Measurements from ENCODE around the gene CMKLR1.

CMKLR1 gene

GRCh38 chr12:108360487-108360886, 21.4 kb upstream of the CMKLR1 start:
- no peak for DNase-seq

GRCh38 chr12:108360057-108360456, 20.9 kb upstream of the CMKLR1 start:
- DNase-seq: no peak

- no peak for DNase-seq
These were observed 19.5 kb upstream of the CMKLR1 start for GRCh38 chr12:108358580-108358965.

GRCh38 chr12:108357834-108358579, 18.9 kb upstream of the CMKLR1 start:
- no peak for DNase-seq

GRCh38 chr12:108356835-108357806, 18.0 kb upstream of the CMKLR1 start:
- no peak for DNase-seq

- DNase-seq: no peak
These were observed 16.0 kb upstream of the CMKLR1 start for GRCh38 chr12:108355069-108355468.

- DNase-seq: no peak
These were observed 13.5 kb upstream of the CMKLR1 start for GRCh38 chr12:108352591-108352990.

GRCh38 chr12:108350511-108350910, 11.4 kb upstream of the CMKLR1 start:
- DNase-seq: no peak

GRCh38 chr12:108349278-108349688, 10.2 kb upstream of the CMKLR1 start:
- no peak for DNase-seq

GRCh38 chr12:108348842-108349241, 9.7 kb upstream of the CMKLR1 start:
- no peak for DNase-seq

GRCh38 chr12:108346727-108347710, 7.9 kb upstream of the CMKLR1 start:
- no peak for DNase-seq

- no peak for DNase-seq
These were observed 6.9 kb upstream of the CMKLR1 start for GRCh38 chr12:108345716-108346633.

- DNase-seq: no peak
These were observed 3.9 kb upstream of the CMKLR1 start for GRCh38 chr12:108342985-108343384.

GRCh38 chr12:108341854-108342847, 3.0 kb upstream of the CMKLR1 start:
- DNase-seq: no peak

GRCh38 chr12:108341356-108341755, 2.2 kb upstream of the CMKLR1 start:
- no peak for DNase-seq

- DNase-seq: no peak
These were observed 926 bp upstream of the CMKLR1 start for GRCh38 chr12:108340037-108340436.

GRCh38 chr12:108337235-108338223, 1.6 kb downstream of the CMKLR1 start:
- no peak for DNase-seq

- no peak for DNase-seq
These were observed 3.6 kb downstream of the CMKLR1 start for GRCh38 chr12:108335349-108336119.

Measured in bone marrow (tissue), 2 donors.